ENCODE data around the gene NUBPL. TPM values are rescaled to one million over a fixed set of nuclear protein-coding genes. Genes with fewer than 3 reads are reported as not detected.

NUBPL gene
- total RNA-seq, 1 experiment from 2014 or later, result 5.7 TPM

- in situ Hi-C loops (cut with HindIII; ENCODE audit: low pct_unique_long_range_greater_than_20kb, low sequenced_read_pairs) (no loop called here), intact Hi-C loops (cut with micrococcal nuclease; ENCODE audit: unreplicated experiment) (no loop called here)
- BruUV-seq (replicated peaks), result no TSS peak
- DNase-seq (ENCODE audit: low read depth, low spot score), result no peak
- no peak overlapping the region for H3K27ac ChIP-seq (ENCODE audit: low read length)
- no peaks in the 10 kb centered on the region for H3K36me3 ChIP-seq (ENCODE audit: control insufficient read depth, insufficient read depth, low read length)
- no peaks in the 10 kb centered on the region for H3K9me3 ChIP-seq (ENCODE audit: control insufficient read depth, insufficient read depth, low read depth, low read length)
- H3K4me1 ChIP-seq (ENCODE audit: control insufficient read depth, insufficient read depth, low read length), result no peaks in the 10 kb centered on the region
- no peaks in the 10 kb centered on the region for H3K27me3 ChIP-seq (ENCODE audit: control insufficient read depth, insufficient read depth, low read length)
- CTCF ChIA-PET, result no interaction called here
- H3K4me3 ChIP-seq (ENCODE audit: low read depth in 2 of 2, low read length in 2 of 2), result no peak overlapping the region
- POLR2A ChIA-PET, result no interaction called here
- TF ChIP-seq POLR2AphosphoS5 (IDR thresholded peaks at IDR 0.05; ENCODE audit: low read depth, low read length), result no peak
- TF ChIP-seq SIN3A (IDR thresholded peaks at IDR 0.05; ENCODE audit: borderline replicate concordance, insufficient read depth, low read depth, low read length), result no peak
- TF ChIP-seq CTCF (IDR thresholded peaks at IDR 0.05), result no peak
- no peak for ATAC-seq
Measured at GRCh38 chr14:31544816-31545215, 16.4 kb upstream of the NUBPL start.

DNA sequence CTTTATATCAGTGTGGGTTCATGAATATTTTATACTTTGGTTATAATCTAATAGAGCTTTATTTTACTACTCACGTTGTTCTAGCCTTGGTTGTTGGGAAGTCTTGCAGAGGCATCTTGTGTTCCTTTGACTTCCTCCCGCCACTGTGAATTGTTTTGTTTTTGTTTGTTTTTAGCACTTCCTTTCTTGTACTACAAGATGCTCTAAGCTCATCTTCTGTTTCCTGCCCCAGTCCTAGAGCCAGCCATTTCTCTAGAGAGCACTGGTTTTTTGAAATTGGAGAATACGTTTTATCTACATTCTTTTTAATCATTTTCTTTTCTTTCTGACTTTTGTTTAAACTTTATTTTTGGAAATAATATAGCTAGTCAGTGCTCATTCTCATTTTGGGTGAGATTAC, 15.9 kb upstream of the NUBPL start:
- no TSS peak for BruUV-seq (replicated peaks)
- H3K4me1 ChIP-seq (ENCODE audit: control insufficient read depth, insufficient read depth, low read length), result no peaks in the 10 kb centered on the region
- intact Hi-C loops (cut with micrococcal nuclease; ENCODE audit: unreplicated experiment), result no loop called here
- no peak for TF ChIP-seq SIN3A (IDR thresholded peaks at IDR 0.05; ENCODE audit: borderline replicate concordance, insufficient read depth, low read depth, low read length)
- TF ChIP-seq CTCF (IDR thresholded peaks at IDR 0.05), result no peak
- no peak for TF ChIP-seq POLR2AphosphoS5 (IDR thresholded peaks at IDR 0.05; ENCODE audit: low read depth, low read length)
- no peak for TF ChIP-seq REST (IDR thresholded peaks at IDR 0.05; ENCODE audit: insufficient read depth in 1 of 2, low read depth in 2 of 2, low read length in 1 of 2)
- TF ChIP-seq TCF7L2 (IDR thresholded peaks at IDR 0.05; ENCODE audit: low read depth, low read length), result no peak
- ChIA-PET CTCF (no interaction called here), POLR2A (no interaction called here)
- DNase-seq (ENCODE audit: low read depth, low spot score) (no peak), ATAC-seq (no peak)
- no peak overlapping the region for H3K27ac ChIP-seq (ENCODE audit: low read length)
- no peak overlapping the region for H3K4me3 ChIP-seq (ENCODE audit: low read depth in 2 of 2, low read length in 2 of 2)
- H3K9me3 ChIP-seq (ENCODE audit: control insufficient read depth, insufficient read depth, low read depth, low read length), result no peaks in the 10 kb centered on the region
- no peaks in the 10 kb centered on the region for H3K36me3 ChIP-seq (ENCODE audit: control insufficient read depth, insufficient read depth, low read length)
- H3K27me3 ChIP-seq (ENCODE audit: control insufficient read depth, insufficient read depth, low read length), result no peaks in the 10 kb centered on the region
- in situ Hi-C loops (cut with HindIII; ENCODE audit: low pct_unique_long_range_greater_than_20kb, low sequenced_read_pairs), result no loop called here
